H1 (cell line): ENCODE measurements around the gene PKP1.

Source experiments
- BCL11A ChIP-seq, 2 experiments: IDR thresholded peaks; one replicate each; pipeline ENCODE4 v1.6.1; 2011; ENCODE audit warnings: low read depth in 2 of 2, low read length in 2 of 2, mild to moderate bottlenecking in 2 of 2
- EZH2 ChIP-seq: fragments of 200-600 bp; sonication (generic); IDR thresholded peaks from 2 replicates; pipeline ENCODE4 v1.7.1; 2012; ENCODE audit warnings: low read depth, mild to moderate bottlenecking, moderate library complexity, low read length, inconsistent platforms; ENCODE audit not compliant: severe bottlenecking
- JUN ChIP-seq: IDR thresholded peaks from 2 replicates; pipeline ENCODE4 v1.6.1; 2011; ENCODE audit warnings: low read depth, mild to moderate bottlenecking, improper control_type of control experiment, low read length
- KDM5A ChIP-seq: fragments of 200-600 bp; IDR thresholded peaks from 2 replicates; pipeline ENCODE4 v1.7.1; 2012; ENCODE audit warnings: mild to moderate bottlenecking, low read length, inconsistent platforms, mixed read lengths
- POLR2AphosphoS5 ChIP-seq: IDR thresholded peaks from 2 replicates; pipeline ENCODE4 v1.6.1; 2011; ENCODE audit warnings: low read depth, low read length
- TAF1 ChIP-seq: IDR thresholded peaks from 2 replicates; pipeline ENCODE4 v1.6.1; 2011; ENCODE audit warnings: mild to moderate bottlenecking, low read depth, low read length
- TF ChIP-seq, protein P1 (sequence below), 3 experiments: IDR thresholded peaks; 1 replicate in 2 of 3; 2 replicates in 1 of 3; pipeline versions ENCODE4 v1.5.1 to v1.6.1; 2011; ENCODE audit warnings: low read length in 3 of 3, mild to moderate bottlenecking in 3 of 3, inconsistent platforms in 2 of 3, low read depth in 1 of 3, moderate library complexity in 1 of 3; ENCODE audit not compliant: insufficient read depth in 1 of 3; ENCODE audit errors: control extremely low read depth in 1 of 3
- TF ChIP-seq, protein P2 (sequence below): IDR thresholded peaks from 2 replicates; pipeline ENCODE4 v1.6.1; 2012; ENCODE audit warnings: inconsistent platforms

DNA sequence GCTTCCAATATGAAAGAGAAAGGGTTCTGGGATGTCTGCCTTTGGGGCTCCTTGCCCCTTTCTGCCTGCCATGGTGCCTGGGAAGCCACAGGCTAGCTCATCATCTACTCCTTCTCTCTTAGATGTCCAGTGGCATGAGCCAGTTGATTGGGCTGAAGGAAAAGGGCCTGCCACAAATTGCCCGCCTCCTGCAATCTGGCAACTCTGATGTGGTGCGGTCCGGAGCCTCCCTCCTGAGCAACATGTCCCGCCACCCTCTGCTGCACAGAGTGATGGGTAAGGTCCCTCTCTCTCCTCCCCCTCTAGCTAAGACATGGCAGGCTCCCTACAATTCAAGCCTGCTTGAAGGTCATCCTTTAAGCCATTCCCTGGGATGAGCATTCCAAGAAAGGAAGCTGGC, 41.0 kb downstream of the PKP1 start:
- TF ChIP-seq, protein P1, sequence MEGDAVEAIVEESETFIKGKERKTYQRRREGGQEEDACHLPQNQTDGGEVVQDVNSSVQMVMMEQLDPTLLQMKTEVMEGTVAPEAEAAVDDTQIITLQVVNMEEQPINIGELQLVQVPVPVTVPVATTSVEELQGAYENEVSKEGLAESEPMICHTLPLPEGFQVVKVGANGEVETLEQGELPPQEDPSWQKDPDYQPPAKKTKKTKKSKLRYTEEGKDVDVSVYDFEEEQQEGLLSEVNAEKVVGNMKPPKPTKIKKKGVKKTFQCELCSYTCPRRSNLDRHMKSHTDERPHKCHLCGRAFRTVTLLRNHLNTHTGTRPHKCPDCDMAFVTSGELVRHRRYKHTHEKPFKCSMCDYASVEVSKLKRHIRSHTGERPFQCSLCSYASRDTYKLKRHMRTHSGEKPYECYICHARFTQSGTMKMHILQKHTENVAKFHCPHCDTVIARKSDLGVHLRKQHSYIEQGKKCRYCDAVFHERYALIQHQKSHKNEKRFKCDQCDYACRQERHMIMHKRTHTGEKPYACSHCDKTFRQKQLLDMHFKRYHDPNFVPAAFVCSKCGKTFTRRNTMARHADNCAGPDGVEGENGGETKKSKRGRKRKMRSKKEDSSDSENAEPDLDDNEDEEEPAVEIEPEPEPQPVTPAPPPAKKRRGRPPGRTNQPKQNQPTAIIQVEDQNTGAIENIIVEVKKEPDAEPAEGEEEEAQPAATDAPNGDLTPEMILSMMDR (IDR thresholded peaks at IDR 0.05; ENCODE audit: control extremely low read depth in 1 of 3, insufficient read depth in 1 of 3, low read depth in 1 of 3, low read length in 3 of 3), result no peak
- TF ChIP-seq, protein P2, sequence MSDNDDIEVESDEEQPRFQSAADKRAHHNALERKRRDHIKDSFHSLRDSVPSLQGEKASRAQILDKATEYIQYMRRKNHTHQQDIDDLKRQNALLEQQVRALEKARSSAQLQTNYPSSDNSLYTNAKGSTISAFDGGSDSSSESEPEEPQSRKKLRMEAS, result no peak
- TF ChIP-seq POLR2AphosphoS5 (no peak), KDM5A (no peak), JUN (no peak), EZH2 (no peak), BCL11A (IDR thresholded peaks at IDR 0.05; ENCODE audit: low read depth in 2 of 2, low read length in 2 of 2) (no peak), TAF1 (no peak)
